GM12891 (cell line): ENCODE results near the gene PTH2R.

ENCODE experiments used
- PAX5 ChIP-seq: IDR thresholded peaks from 2 replicates; pipeline ENCODE4 v1.6.1; 2011; ENCODE audit warnings: low read length, moderate library complexity, mild to moderate bottlenecking; ENCODE audit not compliant: insufficient read depth, severe bottlenecking
- POLR2A ChIP-seq: IDR thresholded peaks from 2 replicates; pipeline ENCODE4 v1.6.1; 2011; ENCODE audit warnings: low read depth, low read length, control low read depth
- POLR2AphosphoS5 ChIP-seq: IDR thresholded peaks from 2 replicates; pipeline ENCODE4 v1.6.1; 2011; ENCODE audit warnings: low read depth, low read length, control low read depth
- SPI1 ChIP-seq: IDR thresholded peaks from 2 replicates; pipeline ENCODE4 v1.6.1; 2011; ENCODE audit warnings: low read depth, low read length, control low read depth
- TAF1 ChIP-seq: IDR thresholded peaks from 2 replicates; pipeline ENCODE4 v1.6.1; 2011; ENCODE audit warnings: low read depth, low read length, control low read depth

- TF ChIP-seq POLR2A (no peak), POLR2AphosphoS5 (no peak), PAX5 (no peak), SPI1 (no peak), TAF1 (no peak)
Observed at GRCh38 chr2:208413931-208414330, 7.3 kb downstream of the PTH2R start.
